SU-DHL-6 (cell line): ENCODE data around the gene CHST12.

Experiments
- H2AFZ ChIP-seq: fragments of 200-600 bp; sonication (generic); 2 replicates; pipeline ENCODE4 v1.6.1; 2014; ENCODE audit warnings: low read depth, mild to moderate bottlenecking, moderate library complexity, mixed read lengths, antibody characterized with exemption, low read length; ENCODE audit not compliant: severe bottlenecking
- H3F3A ChIP-seq: fragments of 200-600 bp; shearing (Covaris generic); 2 replicates; pipeline ENCODE4 v1.6.0; 2016; ENCODE audit warnings: antibody characterized with exemption, mild to moderate bottlenecking; ENCODE audit not compliant: insufficient read depth
- H3K27ac ChIP-seq: fragments of 200-600 bp; sonication (generic); 2 replicates; pipeline ENCODE4 v1.5.1; 2016; ENCODE audit warnings: low read depth, mild to moderate bottlenecking, low read length, moderate library complexity, mixed read lengths
- H3K27me3 ChIP-seq: fragments of 200-600 bp; sonication (generic), shearing (Covaris generic); 2 replicates; pipeline ENCODE4 v1.6.0; 2014; ENCODE audit warnings: mild to moderate bottlenecking, low read length
- H3K36me3 ChIP-seq: fragments of 200-600 bp; sonication (generic); 2 replicates; pipeline ENCODE4 v1.6.1; 2014; ENCODE audit warnings: mild to moderate bottlenecking, low read length, mixed read lengths
- H3K4me2 ChIP-seq: fragments of 300-600, 200-600 bp; shearing (Covaris generic), sonication (generic); 2 replicates; pipeline ENCODE4 v1.6.0; 2014; ENCODE audit warnings: low read length, low read depth, mild to moderate bottlenecking; ENCODE audit not compliant: poor library complexity, severe bottlenecking
- H3K4me3 ChIP-seq: fragments of 200-600 bp; sonication (generic); 2 replicates; pipeline ENCODE4 v1.5.1; 2014; ENCODE audit warnings: antibody characterized with exemption, low read length, mild to moderate bottlenecking, mixed read lengths; ENCODE audit not compliant: insufficient read depth, poor library complexity, severe bottlenecking
- H3K79me2 ChIP-seq: fragments of 200-600 bp; sonication (generic); 2 replicates; pipeline ENCODE4 v1.6.1; 2014; ENCODE audit warnings: mild to moderate bottlenecking, low read length, moderate library complexity; ENCODE audit not compliant: insufficient read depth
- H3K9ac ChIP-seq: fragments of 200-600 bp; sonication (generic); 2 replicates; pipeline ENCODE4 v1.7.0; 2014; ENCODE audit warnings: mild to moderate bottlenecking, low read length
- H3K9me2 ChIP-seq: fragments of 200-600 bp; sonication (generic); replicated peaks from 2 replicates; pipeline ENCODE4 v1.6.1; 2014; ENCODE audit warnings: low read length; ENCODE audit not compliant: insufficient read depth
- H3K9me3 ChIP-seq: fragments of 200-600 bp; sonication (generic); 2 replicates; pipeline ENCODE4 v1.6.1; 2014; ENCODE audit warnings: low read length, mixed read lengths; ENCODE audit not compliant: insufficient read depth
- H4K20me1 ChIP-seq: fragments of 200-600 bp; sonication (generic); 2 replicates; pipeline ENCODE4 v1.6.1; 2014; ENCODE audit warnings: low read depth, mild to moderate bottlenecking, antibody characterized with exemption, low read length, moderate library complexity, mixed read lengths
- CTCF ChIP-seq: fragments of 200-600 bp; sonication (generic); IDR thresholded peaks from one replicate; pipeline ENCODE4 v1.5.1; 2017; ENCODE audit warnings: antibody characterized with exemption, mild to moderate bottlenecking, low read length, moderate library complexity; ENCODE audit not compliant: insufficient read depth, poor library complexity, severe bottlenecking
- EZH2phosphoT487 ChIP-seq: fragments of 200-600 bp; sonication (generic), shearing (Covaris generic); conservative IDR thresholded peaks from 2 replicates; pipeline ENCODE4 v1.6.1; 2018; ENCODE audit warnings: mild to moderate bottlenecking, antibody characterized with exemption, low read length, moderate library complexity, mixed read lengths

CHST12 gene

DNA sequence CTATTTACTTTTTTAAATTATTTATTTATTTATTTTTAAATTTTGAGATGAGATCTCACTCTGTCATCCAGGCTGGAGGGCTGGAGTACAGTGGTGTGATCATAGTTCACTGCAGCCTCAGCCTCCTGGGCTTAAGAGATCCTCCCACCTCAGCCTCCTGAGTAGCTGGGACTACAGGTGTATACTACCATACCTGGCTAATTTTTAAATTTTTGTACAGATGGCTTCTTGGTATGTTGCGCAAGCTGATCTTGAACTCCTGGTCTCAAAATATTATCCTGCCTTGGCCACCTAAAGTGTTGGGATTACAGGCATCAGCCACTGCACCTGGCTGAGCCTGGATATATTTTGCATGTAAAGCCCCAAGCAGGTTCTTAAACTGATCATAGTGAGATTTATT, 7.6 kb downstream of the CHST12 start:
- Histone ChIP-seq H3K27me3 (no peaks in the 10 kb centered on the region), H4K20me1 (no peaks in the 10 kb centered on the region), H3K9me3 (no peaks in the 10 kb centered on the region), H2AFZ (no peak overlapping the region), H3K36me3 (no peaks in the 10 kb centered on the region), H3K79me2 (no peaks in the 10 kb centered on the region), H3K9me2 (no peaks in the 10 kb centered on the region), H3K4me3 (no peak overlapping the region), H3K9ac (no peak overlapping the region), H3K27ac (no peak overlapping the region), H3K4me2 (no peak overlapping the region), H3F3A (0 out of 2 replicates have a peak, but pooled peaks cover 5% of the 10 kb centered on the region)
- TF ChIP-seq EZH2phosphoT487, result no peak
- TF ChIP-seq CTCF, result no peak

GRCh38 chr7:2411815-2412586, 8.6 kb downstream of the CHST12 start:
- H3K79me2 ChIP-seq, result no peaks in the 10 kb centered on the region
- no peak overlapping the region for H3K27ac ChIP-seq
- H3F3A ChIP-seq, result no peaks in the 10 kb centered on the region
- no peaks in the 10 kb centered on the region for H4K20me1 ChIP-seq
- H3K9me3 ChIP-seq, result no peaks in the 10 kb centered on the region
- TF ChIP-seq CTCF (no peak), EZH2phosphoT487 (no peak)
- no peaks in the 10 kb centered on the region for H3K9me2 ChIP-seq
- H3K27me3 ChIP-seq, result no peaks in the 10 kb centered on the region
- H3K9ac ChIP-seq, result no peak overlapping the region
- no peak overlapping the region for H3K4me2 ChIP-seq
- no peak overlapping the region for H3K4me3 ChIP-seq
- H2AFZ ChIP-seq, result no peak overlapping the region
- no peaks in the 10 kb centered on the region for H3K36me3 ChIP-seq

DNA sequence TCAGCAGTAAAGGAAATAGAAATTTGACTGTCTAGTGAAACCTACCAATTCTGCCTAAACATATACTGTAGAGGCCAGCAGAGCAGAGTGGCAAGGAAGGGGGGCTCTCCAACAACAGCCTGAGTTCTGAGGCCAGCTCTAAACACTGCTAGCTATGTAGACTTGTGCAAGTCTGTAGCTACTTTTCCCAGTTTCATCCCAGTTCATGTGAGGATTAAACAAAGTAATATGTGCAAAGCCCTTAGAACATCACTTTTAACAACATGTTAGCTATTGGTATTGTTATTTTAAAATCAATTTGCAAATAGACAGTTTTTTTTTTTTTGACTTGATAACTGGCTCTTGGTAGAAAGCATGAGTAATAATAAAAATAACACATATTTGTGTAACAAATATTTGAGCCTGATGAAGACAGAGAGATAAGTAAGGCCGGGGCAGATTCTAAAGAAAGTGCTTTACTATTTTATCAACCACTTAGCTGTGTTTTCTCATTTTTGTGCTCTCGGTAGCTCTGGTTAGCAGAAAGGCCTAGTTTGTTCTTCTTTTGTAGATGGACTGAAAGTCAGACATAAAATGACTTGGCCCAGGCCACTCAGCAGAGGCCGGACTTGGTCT, 9.3 kb downstream of the CHST12 start:
- Histone ChIP-seq H3K79me2 (no peaks in the 10 kb centered on the region), H4K20me1 (no peaks in the 10 kb centered on the region), H3K9ac (no peak overlapping the region), H2AFZ (no peak overlapping the region), H3K9me3 (no peaks in the 10 kb centered on the region), H3K9me2 (no peaks in the 10 kb centered on the region), H3F3A (no peaks in the 10 kb centered on the region), H3K27ac (no peak overlapping the region), H3K27me3 (no peaks in the 10 kb centered on the region), H3K36me3 (no peaks in the 10 kb centered on the region), H3K4me2 (no peak overlapping the region), H3K4me3 (no peak overlapping the region)
- TF ChIP-seq EZH2phosphoT487 (no peak), CTCF (no peak)
